Measurements from ENCODE around the gene TAF13.

DNA sequence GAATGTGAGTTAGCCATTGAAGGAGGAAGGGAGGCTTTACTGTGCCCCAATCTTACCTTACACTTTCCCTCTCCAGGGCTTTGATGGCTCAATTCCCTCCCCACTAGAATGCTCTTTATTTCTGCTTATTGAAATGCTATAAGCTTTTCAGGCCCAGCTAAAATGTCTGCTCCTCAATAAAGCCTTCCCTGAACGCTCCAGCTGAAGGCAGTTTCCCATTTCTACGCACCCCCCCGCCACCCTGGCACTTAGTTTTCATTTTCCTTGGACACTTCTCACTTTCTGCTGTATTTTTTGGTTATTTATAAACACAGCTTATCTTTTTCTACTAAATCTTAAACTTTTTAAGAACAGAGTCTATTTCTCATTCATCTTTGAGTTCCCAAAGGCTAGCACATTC, 7.7 kb upstream of the TAF13 start:
- TF ChIP-seq, protein P1, sequence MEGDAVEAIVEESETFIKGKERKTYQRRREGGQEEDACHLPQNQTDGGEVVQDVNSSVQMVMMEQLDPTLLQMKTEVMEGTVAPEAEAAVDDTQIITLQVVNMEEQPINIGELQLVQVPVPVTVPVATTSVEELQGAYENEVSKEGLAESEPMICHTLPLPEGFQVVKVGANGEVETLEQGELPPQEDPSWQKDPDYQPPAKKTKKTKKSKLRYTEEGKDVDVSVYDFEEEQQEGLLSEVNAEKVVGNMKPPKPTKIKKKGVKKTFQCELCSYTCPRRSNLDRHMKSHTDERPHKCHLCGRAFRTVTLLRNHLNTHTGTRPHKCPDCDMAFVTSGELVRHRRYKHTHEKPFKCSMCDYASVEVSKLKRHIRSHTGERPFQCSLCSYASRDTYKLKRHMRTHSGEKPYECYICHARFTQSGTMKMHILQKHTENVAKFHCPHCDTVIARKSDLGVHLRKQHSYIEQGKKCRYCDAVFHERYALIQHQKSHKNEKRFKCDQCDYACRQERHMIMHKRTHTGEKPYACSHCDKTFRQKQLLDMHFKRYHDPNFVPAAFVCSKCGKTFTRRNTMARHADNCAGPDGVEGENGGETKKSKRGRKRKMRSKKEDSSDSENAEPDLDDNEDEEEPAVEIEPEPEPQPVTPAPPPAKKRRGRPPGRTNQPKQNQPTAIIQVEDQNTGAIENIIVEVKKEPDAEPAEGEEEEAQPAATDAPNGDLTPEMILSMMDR (IDR thresholded peaks at IDR 0.05) = no peak
- TF ChIP-seq POLR2A (IDR thresholded peaks at IDR 0.05) (no peak), EP300 (IDR thresholded peaks at IDR 0.05) (no peak)

Data from tibial nerve (tissue), 4 donors.